H1 (cell line): ENCODE data around the gene ADAM19. TPM values are rescaled to one million over a fixed set of nuclear protein-coding genes. Genes with fewer than 3 reads are reported as not detected.

Source experiments
- CTCF ChIA-PET: fragments of 300-600 bp; sonication (Branson Sonifier 250); formaldehyde crosslinking; loops from one replicate; lab custom pipeline; 2021; ENCODE audit not compliant: partially characterized antibody; lab: Charles Lee
- POLR2A ChIA-PET: fragments of 300-600 bp; sonication (Branson Sonifier 250); formaldehyde crosslinking; loops from one replicate; lab custom pipeline; 2021; ENCODE audit warnings: inconsistent platforms; ENCODE audit not compliant: partially characterized antibody; lab: Charles Lee
- DNase-seq, 2 experiments: peaks; one replicate each; pipeline versions ENCODE4 v3.0.0 to v3.0.0-alpha.2; 2010 to 2022; ENCODE audit warnings: low spot score in 2 of 2, low read depth in 1 of 2, mixed read lengths in 1 of 2
- FAIRE-seq: peaks from 2 replicates; lab custom pipeline; 2011; peaks lifted over from hg19 to GRCh38; lab: Jason Lieb, UNC
- H2AFZ ChIP-seq: 2 replicates; pipeline ENCODE4 v1.8.1; 2012; ENCODE audit warnings: low read length, inconsistent platforms
- H2AK5ac ChIP-seq: 2 replicates; pipeline ENCODE4 v1.6.1; 2013; ENCODE audit warnings: low read depth, low read length
- H2BK120ac ChIP-seq: replicated peaks from 2 replicates; pipeline ENCODE3; 2013; ENCODE audit warnings: low read depth, low read length, inconsistent platforms
- H2BK12ac ChIP-seq: 2 replicates; pipeline ENCODE4 v1.6.1; 2013; ENCODE audit warnings: low read depth, low read length
- H2BK15ac ChIP-seq: 2 replicates; pipeline ENCODE4 v1.6.1; 2013; ENCODE audit warnings: low read length
- H2BK20ac ChIP-seq: 2 replicates; pipeline ENCODE4 v1.6.1; 2013; ENCODE audit warnings: low read length
- H2BK5ac ChIP-seq: 2 replicates; pipeline ENCODE4 v1.6.1; 2013; ENCODE audit warnings: low read depth, low read length
- H3K14ac ChIP-seq: 2 replicates; pipeline ENCODE4 v1.6.1; 2013; ENCODE audit warnings: inconsistent platforms; ENCODE audit not compliant: insufficient read length
- H3K18ac ChIP-seq: 2 replicates; pipeline ENCODE4 v1.6.1; 2013; ENCODE audit warnings: low read length; ENCODE audit errors: extremely low read depth
- H3K23ac ChIP-seq: 2 replicates; pipeline ENCODE4 v1.6.1; 2013; ENCODE audit warnings: inconsistent platforms; ENCODE audit not compliant: insufficient read length
- H3K23me2 ChIP-seq: 2 replicates; pipeline ENCODE4 v1.6.1; 2013; ENCODE audit warnings: low read depth, low read length
- H3K27ac ChIP-seq: 2 replicates; pipeline ENCODE4 v1.6.1; 2011; ENCODE audit warnings: low read depth, low read length, inconsistent platforms
- H3K27me3 ChIP-seq, 4 experiments: replicated peaks in 1 of 4; 1 replicate in 1 of 4; 2 replicates in 3 of 4; pipeline versions ENCODE4 v1.6.1 to v1.8.1; 2011 to 2013; ENCODE audit warnings: low read length in 3 of 4, mild to moderate bottlenecking in 3 of 4, inconsistent platforms in 2 of 4, mixed read lengths in 2 of 4, moderate library complexity in 1 of 4; ENCODE audit not compliant: control insufficient read depth in 3 of 4, insufficient read depth in 3 of 4; ENCODE audit errors: extremely low read depth in 1 of 4
- H3K36me3 ChIP-seq, 4 experiments: 2 replicates each; pipeline versions ENCODE4 v1.6.1 to v1.8.1; 2011 to 2013; ENCODE audit warnings: mild to moderate bottlenecking in 4 of 4, low read length in 3 of 4, moderate library complexity in 2 of 4, control low read depth in 1 of 4, inconsistent platforms in 1 of 4; ENCODE audit not compliant: insufficient read depth in 4 of 4, control insufficient read depth in 2 of 4
- H3K4ac ChIP-seq: replicated peaks from 2 replicates; pipeline ENCODE3; 2013; ENCODE audit warnings: low read length, low read depth, mixed read lengths, inconsistent platforms; ENCODE audit not compliant: insufficient read length
- H3K4me1 ChIP-seq, 4 experiments: replicated peaks in 1 of 4; 1 replicate in 1 of 4; 2 replicates in 3 of 4; pipeline versions ENCODE4 v1.6.1 to v1.8.1; 2011 to 2013; ENCODE audit warnings: low read length in 3 of 4, inconsistent platforms in 2 of 4, mixed read lengths in 1 of 4; ENCODE audit not compliant: insufficient read depth in 4 of 4, control insufficient read depth in 3 of 4
- H3K4me2 ChIP-seq, 2 experiments: 2 replicates each; pipeline versions ENCODE4 v1.6.1 to v1.8.1; 2011 to 2013; ENCODE audit warnings: low read depth in 2 of 2, low read length in 2 of 2, control low read depth in 1 of 2, inconsistent platforms in 1 of 2, mild to moderate bottlenecking in 1 of 2; ENCODE audit not compliant: insufficient read depth in 1 of 2
- H3K4me3 ChIP-seq, 4 experiments: fragments of 200-600, 300-600 bp in 1 of 4; sonication (generic), shearing (Covaris generic), sonication (Bioruptor Twin) in 1 of 4; 2 replicates each; pipeline versions ENCODE4 v1.5.1 to v1.8.1; 2011 to 2016; ENCODE audit warnings: low read length in 4 of 4, low read depth in 3 of 4, control low read depth in 2 of 4, inconsistent platforms in 2 of 4, mild to moderate bottlenecking in 2 of 4, mixed read lengths in 1 of 4, moderate library complexity in 1 of 4; ENCODE audit not compliant: insufficient read depth in 2 of 4; ENCODE audit errors: extremely low read depth in 1 of 4
- H3K56ac ChIP-seq: replicated peaks from 2 replicates; pipeline ENCODE3; 2013; ENCODE audit warnings: low read depth, mild to moderate bottlenecking, mixed read lengths, low read length, inconsistent platforms; ENCODE audit not compliant: insufficient read length
- H3K79me1 ChIP-seq: 2 replicates; pipeline ENCODE4 v1.6.1; 2013; ENCODE audit warnings: low read depth, low read length, control low read depth
- H3K79me2 ChIP-seq, 2 experiments: 2 replicates each; pipeline versions ENCODE4 v1.6.1 to v1.8.1; 2012 to 2013; ENCODE audit warnings: low read length in 2 of 2, mild to moderate bottlenecking in 2 of 2, inconsistent platforms in 1 of 2; ENCODE audit not compliant: insufficient read depth in 2 of 2, control insufficient read depth in 1 of 2
- H3K9ac ChIP-seq, 4 experiments: replicated peaks in 1 of 4; 1 replicate in 1 of 4; 2 replicates in 3 of 4; pipeline versions ENCODE4 v1.6.1 to v1.8.1; 2011 to 2013; ENCODE audit warnings: low read depth in 3 of 4, low read length in 3 of 4, control low read depth in 2 of 4, mild to moderate bottlenecking in 2 of 4, moderate library complexity in 2 of 4, inconsistent platforms in 1 of 4; ENCODE audit errors: extremely low read depth in 1 of 4
- H3K9me3 ChIP-seq, 2 experiments: 2 replicates each; pipeline versions ENCODE4 v1.6.1 to v1.8.1; 2012 to 2013; ENCODE audit warnings: mild to moderate bottlenecking in 2 of 2, moderate library complexity in 2 of 2, control low read depth in 1 of 2, inconsistent platforms in 1 of 2, low read depth in 1 of 2, low read length in 1 of 2, mixed read lengths in 1 of 2; ENCODE audit not compliant: insufficient read depth in 2 of 2
- H4K20me1 ChIP-seq, 2 experiments: replicated peaks in 1 of 2; 2 replicates each; pipeline versions ENCODE3 to v1.8.1; 2011 to 2013; ENCODE audit warnings: inconsistent platforms in 2 of 2, low read length in 2 of 2, mild to moderate bottlenecking in 1 of 2; ENCODE audit not compliant: insufficient read depth in 2 of 2, control insufficient read depth in 1 of 2
- H4K5ac ChIP-seq: 2 replicates; pipeline ENCODE4 v1.6.1; 2013; ENCODE audit warnings: low read length, low read depth, mixed read lengths, inconsistent platforms; ENCODE audit not compliant: insufficient read length
- H4K8ac ChIP-seq: 2 replicates; pipeline ENCODE4 v1.8.0; 2013; ENCODE audit warnings: mild to moderate bottlenecking, moderate library complexity, low read length, inconsistent platforms; ENCODE audit not compliant: insufficient read depth; ENCODE audit errors: extremely low read depth
- H4K91ac ChIP-seq: replicated peaks from 2 replicates; pipeline ENCODE3; 2013; ENCODE audit warnings: low read length, mixed read lengths, inconsistent platforms; ENCODE audit not compliant: insufficient read length
- ASH2L ChIP-seq: fragments of 200-600, 300-600 bp; sonication (generic); IDR thresholded peaks from one replicate; pipeline ENCODE4 v1.7.1; 2017; ENCODE audit warnings: low read length
- CBX8 ChIP-seq: fragments of 300-800, 300-1000 bp; sonication (generic); IDR thresholded peaks from 2 replicates; pipeline ENCODE4 v1.7.1; 2016; ENCODE audit warnings: low read depth, low read length, borderline replicate concordance
- CREB1 ChIP-seq: IDR thresholded peaks from 2 replicates; pipeline ENCODE4 v1.6.1; 2012; ENCODE audit warnings: inconsistent platforms
- CTBP2 ChIP-seq: IDR thresholded peaks from 2 replicates; pipeline ENCODE4 v1.7.0; 2011; ENCODE audit warnings: borderline replicate concordance, mild to moderate bottlenecking, moderate library complexity, mixed read lengths, low read length; ENCODE audit not compliant: insufficient read depth, insufficient read length
- EP300 ChIP-seq, 2 experiments: IDR thresholded peaks; 1 replicate in 1 of 2; 2 replicates in 1 of 2; pipeline ENCODE4 v1.6.1; 2011 to 2012; ENCODE audit warnings: low read depth in 2 of 2, low read length in 2 of 2, mild to moderate bottlenecking in 2 of 2, borderline replicate concordance in 1 of 2, inconsistent platforms in 1 of 2, moderate library complexity in 1 of 2
- EZH2 ChIP-seq: fragments of 200-600 bp; sonication (generic); IDR thresholded peaks from 2 replicates; pipeline ENCODE4 v1.7.1; 2012; ENCODE audit warnings: low read depth, mild to moderate bottlenecking, moderate library complexity, low read length, inconsistent platforms; ENCODE audit not compliant: severe bottlenecking
- KDM1A ChIP-seq: fragments of 200-600, 300-600 bp; sonication (generic); IDR thresholded peaks from 2 replicates; pipeline ENCODE4 v1.7.1; 2016; ENCODE audit warnings: mild to moderate bottlenecking, low read length, borderline replicate concordance
- MAFK ChIP-seq: IDR thresholded peaks from 2 replicates; pipeline ENCODE4 v1.6.1; 2012; ENCODE audit warnings: low read depth, mild to moderate bottlenecking, improper control_type of control experiment, low read length
- NANOG ChIP-seq: IDR thresholded peaks from 2 replicates; pipeline ENCODE4 v1.6.1; 2011; ENCODE audit warnings: low read length, low read depth, mild to moderate bottlenecking, inconsistent platforms; ENCODE audit not compliant: insufficient read depth, poor library complexity, severe bottlenecking
- RFX5 ChIP-seq: IDR thresholded peaks from 2 replicates; pipeline ENCODE4 v1.6.1; 2011; ENCODE audit warnings: low read depth, low read length, improper control_type of control experiment, borderline replicate concordance
- SP4 ChIP-seq: IDR thresholded peaks from 2 replicates; pipeline ENCODE4 v1.6.1; 2012; ENCODE audit warnings: low read length, inconsistent platforms
- whole genome bisulfite sequencing, 2 experiments: shearing (Covaris generic) in 1 of 2; methylation state at CpG; one replicate each; pipeline versions ENCODE4 v1.1.6 to v1.1.7; 2013 to 2015; ENCODE audit warnings: low lambda C conversion rate in 2 of 2, mixed read lengths in 2 of 2, inconsistent platforms in 1 of 2, low coverage in 1 of 2, missing lambda C conversion rate in 1 of 2; ENCODE audit not compliant: insufficient replicate concordance in 2 of 2, insufficient coverage in 1 of 2, insufficient read length in 1 of 2; ENCODE audit errors: extremely low coverage in 1 of 2, missing lambda C conversion rate in 1 of 2; 5-methylcytosine and 5-hydroxymethylcytosine counted together
- polyA plus RNA-seq, 7 experiments: library from polyadenylated mRNA; depleted of rRNA in 3 of 7; stranded (reverse) in 5 of 7; unstranded in 2 of 7; fragments of >200 nt in 5 of 7; fragments of 200-250 nt in 2 of 7; gene quantifications; 1 replicate in 5 of 7; 2 replicates in 1 of 7; 4 replicates in 1 of 7; pipeline versions ENCODE4 v1.2.1 to v1.2.3, GENCODE V29; 2011 to 2013; ENCODE audit warnings: missing spikeins in 2 of 7, mixed read lengths in 2 of 7
- total RNA-seq: library from RNA; stranded (reverse); fragmentation: NEBNext Ultra II Directional; extraction: Animal tissue kit (Norgen Biotek cat#: 25700); gene quantifications from 2 replicates; pipeline ENCODE4 v1.2.1, GENCODE V29; 2021

The ADAM19 gene
- total and polyA plus RNA-seq, 2 of the 8 experiments (the other 6 are each of a cell fraction or from before 2014, with no cell fraction given): 6.5 to 22.7 TPM

DNA sequence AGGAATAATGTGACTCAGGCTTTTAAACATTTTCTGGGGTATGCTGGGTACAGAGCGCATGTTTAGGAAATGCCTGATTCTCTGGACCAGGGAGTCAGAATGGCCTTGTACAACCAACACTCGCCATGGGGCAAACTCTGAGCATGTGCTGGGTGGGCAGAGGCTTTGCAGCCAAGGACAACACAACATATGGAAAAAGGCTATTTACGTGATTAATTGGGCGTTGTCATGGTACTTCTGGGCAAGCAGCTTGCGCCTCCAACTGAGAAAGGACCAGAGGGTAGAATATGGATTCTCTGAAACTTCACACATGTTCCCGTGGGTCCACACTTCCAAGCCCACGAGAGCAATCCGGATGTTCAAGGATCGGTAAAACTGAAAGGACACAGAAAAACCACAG is 66.5 kb downstream of the ADAM19 start:
- POLR2A ChIA-PET: no interaction called here
- Histone ChIP-seq H2BK15ac (no peak overlapping the region), H3K9me3 (no peaks in the 10 kb centered on the region), H3K23me2 (no peaks in the 10 kb centered on the region), H4K5ac (no peak overlapping the region), H2BK20ac (no peak overlapping the region), H3K9ac (no peak overlapping the region), H3K4me3 (no peak overlapping the region), H2BK5ac (no peak overlapping the region), H3K4me1 (no peaks in the 10 kb centered on the region; a peak in 1 of 7 replicates), H4K20me1 (no peaks in the 10 kb centered on the region), H2BK120ac (no peak overlapping the region), H3K23ac (no peak overlapping the region), H3K4ac (no peak overlapping the region), H3K4me2 (no peak overlapping the region), H2AK5ac (no peak overlapping the region), H3K27me3 (no peaks in the 10 kb centered on the region), H3K14ac (no peak overlapping the region), H3K36me3 (no peaks in the 10 kb centered on the region; a peak in 2 of 8 replicates), H3K56ac (no peak overlapping the region), H2AFZ (no peak overlapping the region), H3K79me1 (no peaks in the 10 kb centered on the region), H4K91ac (no peak overlapping the region), H4K8ac (no peak overlapping the region), H3K18ac (no peak overlapping the region), H3K27ac (no peak overlapping the region), H3K79me2 (no peaks in the 10 kb centered on the region), H2BK12ac (no peak overlapping the region)
- FAIRE-seq: no peak
- TF ChIP-seq EP300 (IDR thresholded peaks at IDR 0.05; ENCODE audit: borderline replicate concordance in 1 of 2, low read depth in 2 of 2, low read length in 2 of 2) (no peak), CBX8 (no peak), MAFK (no peak), CREB1 (no peak), KDM1A (no peak), EZH2 (no peak), NANOG (no peak), RFX5 (no peak), ASH2L (no peak), SP4 (no peak), CTBP2 (no peak)
- DNase-seq: no peak
- CTCF ChIA-PET: interaction anchor here (1.0 to 1.7 kb wide), 2 partner anchors 31 to 77 kb away, joined by 3 to 5 read pairs; no protein-coding TSS in a partner anchor
- 85% methylated on average over 9 of the region's 9 CpGs; no CpG with 5 or more reads in 1 of the 2 experiments for WGBS, 2 experiments
